Keratinocyte (primary cell): Measurements from ENCODE around the gene DNMT3A. TPM values are rescaled to one million over a fixed set of nuclear protein-coding genes. Genes with fewer than 3 reads are reported as not detected.

ENCODE experiments used
- DNase-seq: peaks from one replicate; pipeline ENCODE4 v3.0.0-alpha.2; 2011; ENCODE audit warnings: low read depth, missing footprints, low spot score
- FAIRE-seq: peaks from 2 replicates; lab custom pipeline; 2011; peaks lifted over from hg19 to GRCh38; lab: Jason Lieb, UNC
- H2AFZ ChIP-seq: 2 replicates; pipeline ENCODE4 v1.6.0; 2012; ENCODE audit warnings: low read length, control low read depth, inconsistent platforms; ENCODE audit not compliant: control insufficient read depth
- H3K27ac ChIP-seq: 2 replicates; pipeline ENCODE4 v1.5.1; 2011; ENCODE audit warnings: low read length; ENCODE audit not compliant: control insufficient read depth, insufficient read depth
- H3K27me3 ChIP-seq: 3 replicates; pipeline ENCODE4 v1.6.0; 2011; ENCODE audit warnings: low read length; ENCODE audit not compliant: control insufficient read depth, insufficient read depth; ENCODE audit errors: extremely low read depth
- H3K36me3 ChIP-seq, 2 experiments: 2 replicates in 1 of 2; 3 replicates in 1 of 2; pipeline ENCODE4 v1.5.1; 2011; ENCODE audit warnings: low read length in 2 of 2, mild to moderate bottlenecking in 1 of 2; ENCODE audit not compliant: control insufficient read depth in 2 of 2, insufficient read depth in 2 of 2; ENCODE audit errors: extremely low read depth in 1 of 2
- H3K4me1 ChIP-seq: 3 replicates; pipeline ENCODE4 v1.5.1; 2011; ENCODE audit warnings: low read length; ENCODE audit not compliant: control insufficient read depth, insufficient read depth; ENCODE audit errors: extremely low read depth
- H3K4me2 ChIP-seq: 3 replicates; pipeline ENCODE4 v1.6.0; 2011; ENCODE audit warnings: low read depth, low read length; ENCODE audit not compliant: control insufficient read depth, insufficient read depth; ENCODE audit errors: extremely low read depth
- H3K4me3 ChIP-seq, 3 experiments: fragments of 200-600 bp in 1 of 3; sonication (generic) in 1 of 3; 2 replicates in 2 of 3; 3 replicates in 1 of 3; pipeline ENCODE4 v1.5.1; 2011 to 2016; ENCODE audit warnings: low read length in 3 of 3, mild to moderate bottlenecking in 3 of 3, control low read depth in 2 of 3, inconsistent platforms in 1 of 3, low read depth in 1 of 3, mixed read lengths in 1 of 3, mixed run types in 1 of 3, moderate library complexity in 1 of 3; ENCODE audit not compliant: control insufficient read depth in 2 of 3, insufficient read depth in 2 of 3; ENCODE audit errors: extremely low read depth in 1 of 3
- H3K79me2 ChIP-seq: 2 replicates; pipeline ENCODE4 v1.6.0; 2012; ENCODE audit warnings: low read length; ENCODE audit not compliant: control insufficient read depth, insufficient read depth
- H3K9ac ChIP-seq: 3 replicates; pipeline ENCODE4 v1.6.0; 2011; ENCODE audit warnings: low read length; ENCODE audit not compliant: control insufficient read depth, insufficient read depth; ENCODE audit errors: extremely low read depth
- H3K9me1 ChIP-seq: 3 replicates; pipeline ENCODE4 v1.6.0; 2011; ENCODE audit warnings: low read length; ENCODE audit not compliant: control insufficient read depth, insufficient read depth; ENCODE audit errors: extremely low read depth
- H3K9me3 ChIP-seq: 2 replicates; pipeline ENCODE4 v1.5.1; 2012; ENCODE audit warnings: low read depth, low read length; ENCODE audit not compliant: control insufficient read depth
- H4K20me1 ChIP-seq: 3 replicates; pipeline ENCODE4 v1.6.0; 2011; ENCODE audit warnings: low read length; ENCODE audit not compliant: control insufficient read depth, insufficient read depth; ENCODE audit errors: extremely low read depth
- CTCF ChIP-seq, 3 experiments: IDR thresholded peaks in 1 of 3; conservative IDR thresholded peaks in 1 of 3; optimal IDR thresholded peaks in 1 of 3; 2 replicates in 2 of 3; 3 replicates in 1 of 3; pipeline versions ENCODE3 to v1.5.1; 2011; ENCODE audit warnings: low read length in 3 of 3, mild to moderate bottlenecking in 3 of 3, moderate library complexity in 2 of 3, control low read depth in 1 of 3, inconsistent platforms in 1 of 3; ENCODE audit not compliant: insufficient read depth in 2 of 3; ENCODE audit errors: extremely low read depth in 1 of 3
- EZH2 ChIP-seq: IDR thresholded peaks from one replicate; pipeline ENCODE4 v1.6.1; 2012; ENCODE audit warnings: inconsistent platforms, mild to moderate bottlenecking, low read length, moderate library complexity
- dilution Hi-C: fragments of 300-500 bp; cut with MboI; formaldehyde crosslinking; loops from one replicate; pipeline ENCODE4 v1.7.0; 2020; ENCODE audit warnings: low sequenced_read_pairs; ENCODE audit not compliant: extremely low pct_ligation_motif_present
- polyA plus RNA-seq, 5 experiments: library from polyadenylated mRNA; depleted of rRNA in 3 of 5; stranded (reverse) in 3 of 5; stranded (forward) in 1 of 5; unstranded in 1 of 5; fragments of >200 nt; gene quantifications; 1 replicate in 1 of 5; 2 replicates in 3 of 5; 3 replicates in 1 of 5; pipeline versions ENCODE4 v1.2.1 to v1.2.3, GENCODE V29; 2011 to 2012; ENCODE audit warnings: missing spikeins in 2 of 5, low read depth in 1 of 5, low replicate concordance in 1 of 5

Gene DNMT3A
- polyA plus RNA-seq, 1 donor (not counting 4 experiments of a cell fraction or from before 2014, with no cell fraction given): 1.5 TPM

GRCh38 chr2:25313711-25314513 lies 27.8 kb downstream of the DNMT3A start:
- Histone ChIP-seq H3K36me3 (peaks cover 0 to 1% of the 10 kb centered on the region in 2 experiments), H3K9me1 (no peaks in the 10 kb centered on the region), H2AFZ (no peak overlapping the region), H3K9ac (no peak overlapping the region), H3K4me3 (no peak overlapping the region), H3K27me3 (no peaks in the 10 kb centered on the region), H3K79me2 (no peaks in the 10 kb centered on the region), H3K9me3 (no peaks in the 10 kb centered on the region), H3K27ac (no peak overlapping the region), H3K4me1 (peaks cover 12% of the 10 kb centered on the region), H3K4me2 (no peak overlapping the region), H4K20me1 (peaks cover 3% of the 10 kb centered on the region)
- DNase-seq (no peak), FAIRE-seq (no peak)
- dilution Hi-C loops: no loop called here
- TF ChIP-seq EZH2 (no peak), CTCF (optimal IDR thresholded peaks at IDR 0.05 in 1 of 3, IDR thresholded peaks at IDR 0.05 in 1 of 3, conservative IDR thresholded peaks at IDR 0.05 in 1 of 3; ENCODE audit: extremely low read depth in 1 of 3, insufficient read depth in 2 of 3, low read length in 3 of 3) (no peak)

GRCh38 chr2:25312958-25313710 lies 28.6 kb downstream of the DNMT3A start:
- dilution Hi-C loops: no loop called here

More at GRCh38 chr2:25312958-25313710, 28.6 kb downstream of the DNMT3A start:
- Histone ChIP-seq H3K9ac (no peak overlapping the region), H3K36me3 (peaks cover 1 to 3% of the 10 kb centered on the region in 2 experiments), H3K4me1 (peaks cover 12% of the 10 kb centered on the region), H4K20me1 (peaks cover 3% of the 10 kb centered on the region), H3K4me3 (no peak overlapping the region), H2AFZ (no peak overlapping the region), H3K4me2 (no peak overlapping the region), H3K79me2 (no peaks in the 10 kb centered on the region), H3K9me1 (no peaks in the 10 kb centered on the region), H3K9me3 (no peaks in the 10 kb centered on the region), H3K27me3 (no peaks in the 10 kb centered on the region), H3K27ac (no peak overlapping the region)
- TF ChIP-seq EZH2 (no peak), CTCF (optimal IDR thresholded peaks at IDR 0.05 in 1 of 3, IDR thresholded peaks at IDR 0.05 in 1 of 3, conservative IDR thresholded peaks at IDR 0.05 in 1 of 3; ENCODE audit: extremely low read depth in 1 of 3, insufficient read depth in 2 of 3, low read length in 3 of 3) (no peak)
- DNase-seq: no peak
- FAIRE-seq: no peak
